Spleen (tissue), 11 donors: Measurements from ENCODE around the gene ZNF574. TPM values are rescaled to one million over a fixed set of nuclear protein-coding genes. Genes with fewer than 3 reads are reported as not detected.

Experiments
- DNase-seq: peaks from one replicate; pipeline ENCODE4 v3.0.0-alpha.2; 2020
- H3K27ac ChIP-seq, 8 donors: fragments of 200-600 bp; sonication (generic) in 7 of 8; 1 replicate in 4 of 8; 2 replicates in 4 of 8; pipeline versions ENCODE4 v1.5.0 to v1.8.0; 2016 to 2021; ENCODE audit warnings: inconsistent platforms in 4 of 8, mild to moderate bottlenecking in 4 of 8, moderate library complexity in 1 of 8
- H3K27me3 ChIP-seq, 7 donors: fragments of 200-600 bp; sonication (generic) in 6 of 7; replicated peaks in 1 of 7; 1 replicate in 4 of 7; 2 replicates in 3 of 7; pipeline versions ENCODE4 v1.5.0 to v1.8.0; 2016 to 2021; ENCODE audit warnings: inconsistent platforms in 3 of 7, mild to moderate bottlenecking in 1 of 7
- H3K36me3 ChIP-seq, 6 donors: fragments of 200-600 bp; sonication (generic) in 5 of 6; 1 replicate in 4 of 6; 2 replicates in 2 of 6; pipeline versions ENCODE4 v1.5.0 to v1.8.0; 2016 to 2021; ENCODE audit warnings: inconsistent platforms in 2 of 6
- H3K4me1 ChIP-seq, 6 donors: fragments of 200-600 bp; sonication (generic) in 5 of 6; 1 replicate in 3 of 6; 2 replicates in 3 of 6; pipeline versions ENCODE4 v1.5.0 to v1.8.0; 2016 to 2021; ENCODE audit warnings: inconsistent platforms in 3 of 6
- H3K4me3 ChIP-seq, 8 donors: fragments of 200-600 bp; sonication (generic) in 7 of 8; 1 replicate in 4 of 8; 2 replicates in 4 of 8; pipeline versions ENCODE4 v1.5.0 to v1.8.0; 2016 to 2021; ENCODE audit warnings: inconsistent platforms in 4 of 8, mild to moderate bottlenecking in 4 of 8, moderate library complexity in 2 of 8
- H3K9me3 ChIP-seq, 8 donors: fragments of 200-600 bp; sonication (generic) in 7 of 8; 1 replicate in 4 of 8; 2 replicates in 4 of 8; pipeline versions ENCODE4 v1.5.0 to v1.8.0; 2016 to 2021; ENCODE audit warnings: inconsistent platforms in 4 of 8
- POLR2A ChIP-seq, 3 donors: fragments of 450-650 bp; IDR thresholded peaks; one replicate each; pipeline ENCODE4 v1.5.1; 2017; ENCODE audit warnings: antibody characterized with exemption in 3 of 3, mild to moderate bottlenecking in 1 of 3
- POLR2AphosphoS5 ChIP-seq, 3 donors: sonication (generic); formaldehyde crosslinking; IDR thresholded peaks; one replicate each; pipeline ENCODE4 v1.5.1; 2017; ENCODE audit warnings: antibody characterized with exemption in 3 of 3
- WGBS, 5 donors: extraction: QIAGEN DNeasy Blood & Tissue Kit in 3 of 5; methylation state at CpG; one replicate each; pipeline versions ENCODE4 v1.1.5 to v1.1.7; 2013 to 2018; 5-methylcytosine and 5-hydroxymethylcytosine counted together
- intact Hi-C: fragments of 100-400 bp; cut with DNase I; formaldehyde crosslinking; loops from one replicate; pipeline ENCODE4 v1.15.0; 2023; ENCODE audit warnings: low total_unique reads
- polyA plus RNA-seq, 3 donors: library from polyadenylated mRNA; stranded (reverse); fragments of 200-250 nt; gene quantifications; one replicate each; pipeline ENCODE4 v1.2.1, GENCODE V29; 2013
- total RNA-seq, 7 donors: library from RNA; depleted of rRNA in 3 of 7; stranded (reverse); fragments of >200 nt in 3 of 7; fragmentation: NEBNext Ultra II Directional in 4 of 7; extraction: Animal tissue kit (Norgen Biotek cat#: 25700) in 4 of 7; gene quantifications; one replicate each; pipeline versions ENCODE4 v1.1.0 to v1.2.1, GENCODE V29; 2016 to 2021
- TF ChIP-seq, protein P1 (sequence below), 11 experiments: fragments of 200-600 bp in 7 of 11; fragments of 450-650 bp in 4 of 11; sonication (generic) in 4 of 11; IDR thresholded peaks in 8 of 11; conservative IDR thresholded peaks in 3 of 11; 1 replicate in 7 of 11; 2 replicates in 4 of 11; pipeline versions ENCODE4 v1.4.0 to v1.8.0; 2016 to 2021; ENCODE audit warnings: antibody characterized with exemption in 11 of 11, inconsistent platforms in 4 of 11, mild to moderate bottlenecking in 1 of 11
- donor health status: healthy with polysubstance abuse.
- donor health status: DM: no; HTN: no; CAD: no; lungs with moderate emphysema.
- donor health status: DM: no; HTN: no; CAD: no.
- donor health status: Bipolar disorder and iron deficiency.
- donor health status: healthy.
- donor health status: DM: no; HTN: no; CAD: no.
- donor health status: DM: yes; HTN: yes; CAD: no.

The ZNF574 gene
- total and polyA plus RNA-seq, 10 donors = 4.7 to 21.0 (median 15.3) TPM

DNA sequence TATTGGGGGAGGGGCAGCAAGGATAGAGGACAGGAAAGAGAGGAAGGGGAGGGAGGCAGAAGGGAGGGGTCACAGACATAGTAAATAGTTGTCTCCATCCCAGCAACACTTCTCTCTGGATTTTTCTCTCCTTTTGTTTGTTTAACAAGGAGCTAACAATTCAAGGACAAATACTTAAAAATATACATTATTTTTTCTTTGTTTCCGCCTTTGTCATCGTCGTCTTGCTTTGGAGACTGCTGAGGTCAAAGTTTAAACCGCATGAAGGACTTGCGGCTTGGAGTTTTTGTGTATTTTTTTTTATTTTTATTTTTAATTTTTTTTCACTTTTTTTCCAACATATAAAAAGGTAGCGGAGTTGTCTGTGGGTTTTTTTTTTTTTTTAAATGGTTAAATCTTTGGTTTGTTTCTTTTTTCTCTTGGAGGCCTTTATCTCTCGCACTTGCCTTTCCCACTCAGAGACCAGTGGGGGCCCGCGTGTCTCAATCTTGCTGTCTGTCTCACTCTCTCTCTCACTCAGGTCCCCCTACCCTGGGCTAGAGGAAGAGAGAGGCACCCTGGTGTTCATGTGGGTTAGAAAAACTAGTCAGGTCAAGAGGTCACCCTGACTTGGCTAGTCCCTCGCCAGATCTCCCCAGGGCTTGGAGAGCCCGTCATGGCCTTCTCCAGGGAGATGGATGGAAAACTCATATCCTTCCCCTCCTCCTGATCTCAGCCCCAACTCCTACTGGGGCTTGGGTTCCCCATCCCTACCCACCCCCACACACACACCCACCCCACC lies 11.0 kb downstream of the ZNF574 start:
- TF ChIP-seq, protein P1, sequence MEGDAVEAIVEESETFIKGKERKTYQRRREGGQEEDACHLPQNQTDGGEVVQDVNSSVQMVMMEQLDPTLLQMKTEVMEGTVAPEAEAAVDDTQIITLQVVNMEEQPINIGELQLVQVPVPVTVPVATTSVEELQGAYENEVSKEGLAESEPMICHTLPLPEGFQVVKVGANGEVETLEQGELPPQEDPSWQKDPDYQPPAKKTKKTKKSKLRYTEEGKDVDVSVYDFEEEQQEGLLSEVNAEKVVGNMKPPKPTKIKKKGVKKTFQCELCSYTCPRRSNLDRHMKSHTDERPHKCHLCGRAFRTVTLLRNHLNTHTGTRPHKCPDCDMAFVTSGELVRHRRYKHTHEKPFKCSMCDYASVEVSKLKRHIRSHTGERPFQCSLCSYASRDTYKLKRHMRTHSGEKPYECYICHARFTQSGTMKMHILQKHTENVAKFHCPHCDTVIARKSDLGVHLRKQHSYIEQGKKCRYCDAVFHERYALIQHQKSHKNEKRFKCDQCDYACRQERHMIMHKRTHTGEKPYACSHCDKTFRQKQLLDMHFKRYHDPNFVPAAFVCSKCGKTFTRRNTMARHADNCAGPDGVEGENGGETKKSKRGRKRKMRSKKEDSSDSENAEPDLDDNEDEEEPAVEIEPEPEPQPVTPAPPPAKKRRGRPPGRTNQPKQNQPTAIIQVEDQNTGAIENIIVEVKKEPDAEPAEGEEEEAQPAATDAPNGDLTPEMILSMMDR (IDR thresholded peaks at IDR 0.05 in 8 of 11, conservative IDR thresholded peaks at IDR 0.05 in 3 of 11) = no peak
- no peak for TF ChIP-seq POLR2A (IDR thresholded peaks at IDR 0.05)
- TF ChIP-seq POLR2AphosphoS5 (IDR thresholded peaks at IDR 0.05) = peak in 1 of 3 donors; percentile 8
- H3K9me3 ChIP-seq = no peaks in the 10 kb centered on the region
- peaks cover 0 to 38% (median 7%) of the 10 kb centered on the region in 6 donors for H3K36me3 ChIP-seq
- no peak overlapping the region for H3K4me3 ChIP-seq
- intact Hi-C loops = no loop called here
- H3K27me3 ChIP-seq = no peaks in the 10 kb centered on the region
- WGBS, 5 donors = 70 to 83% (median 78%) methylated on average over 11 of the region's 11 CpGs
- H3K27ac ChIP-seq = peak overlapping the region in 1 of 8 donors; percentile 38
- peaks cover 16 to 67% (median 38%) of the 10 kb centered on the region in 6 donors for H3K4me1 ChIP-seq
- no peak for DNase-seq

DNA sequence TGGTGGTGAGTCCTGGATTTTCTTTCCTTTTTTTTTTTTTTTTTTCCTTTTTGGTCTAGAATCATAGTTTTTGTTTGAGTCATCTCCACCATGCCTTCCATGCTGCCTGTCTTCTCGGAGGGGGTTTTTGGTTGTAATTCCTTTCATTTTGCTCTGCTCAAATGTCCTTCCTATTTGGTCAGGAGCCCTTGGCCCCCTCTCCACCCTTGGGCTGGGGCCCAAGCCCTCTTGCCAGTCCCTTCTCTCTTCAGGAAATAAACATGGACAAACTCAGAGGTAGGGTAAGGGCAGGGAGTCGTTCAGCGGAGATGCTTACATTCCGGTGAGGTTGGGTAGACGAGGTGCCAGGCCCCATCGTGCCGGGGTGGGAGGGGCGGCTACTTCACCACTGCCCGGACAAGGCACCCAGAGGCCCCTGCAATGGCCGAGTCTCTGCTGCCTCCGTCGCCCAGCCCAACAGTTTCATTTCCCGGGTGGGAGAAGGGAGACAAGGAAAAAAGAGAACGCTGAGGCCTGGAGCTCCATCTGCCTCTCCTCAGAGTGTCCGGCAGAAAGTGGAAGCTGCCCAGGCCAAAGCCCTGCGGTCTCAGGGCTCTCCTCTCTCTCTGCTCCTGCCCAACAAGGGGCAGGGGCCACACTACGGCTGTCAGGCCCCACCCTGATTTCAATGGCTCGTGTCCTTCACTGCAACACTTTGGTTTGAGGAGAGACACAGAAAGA lies 12.7 kb downstream of the ZNF574 start:
- Histone ChIP-seq H3K36me3 (peaks cover 0 to 42% (median 9%) of the 10 kb centered on the region in 6 donors), H3K27me3 (no peaks in the 10 kb centered on the region), H3K4me1 (peaks cover 17 to 73% (median 49%) of the 10 kb centered on the region in 6 donors), H3K27ac (peak overlapping the region; percentile 30 to 79 (median 64)), H3K4me3 (peak overlapping the region in 1 of 8 donors; percentile 4), H3K9me3 (no peaks in the 10 kb centered on the region)
- 48 to 80% (median 71%) methylated on average over 18 of the region's 18 CpGs for WGBS, 5 donors
- DNase-seq = no peak
- intact Hi-C loops = no loop called here
- peak; percentile 38 to 71 (median 51) for TF ChIP-seq POLR2AphosphoS5 (IDR thresholded peaks at IDR 0.05)
- TF ChIP-seq, protein P1 (IDR thresholded peaks at IDR 0.05 in 8 of 11, conservative IDR thresholded peaks at IDR 0.05 in 3 of 11) = no peak

DNA sequence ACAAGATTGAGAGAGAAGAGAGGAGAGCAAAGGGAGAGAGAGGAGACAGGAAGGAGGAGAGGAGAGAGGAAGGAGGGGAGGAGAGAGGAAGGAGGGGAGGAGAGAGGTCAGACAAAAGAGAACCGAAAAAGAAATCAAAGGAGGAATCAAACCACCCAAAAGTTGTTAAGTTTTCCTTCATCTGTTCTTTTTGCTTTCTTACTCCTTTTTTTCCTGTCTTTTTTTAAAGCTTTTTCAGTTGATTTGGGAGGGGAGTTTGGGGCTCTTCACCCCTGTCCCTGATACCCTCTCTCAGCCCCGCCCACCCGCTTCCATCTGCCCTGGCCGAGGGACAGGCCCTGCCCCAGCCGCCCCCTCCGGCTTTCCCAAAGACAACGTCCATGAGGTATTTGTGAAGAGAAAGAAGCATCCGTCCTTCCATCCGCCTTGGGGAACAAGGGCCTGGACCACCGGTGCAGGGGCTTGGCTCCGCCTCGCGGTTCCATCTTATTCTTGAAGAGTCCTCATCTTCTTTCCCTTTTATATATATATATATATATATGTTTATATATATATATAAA lies 13.3 kb downstream of the ZNF574 start:
- no peak for DNase-seq
- Histone ChIP-seq H3K36me3 (peaks cover 0 to 42% (median 14%) of the 10 kb centered on the region in 6 donors), H3K4me1 (peaks cover 17 to 80% (median 55%) of the 10 kb centered on the region in 6 donors), H3K27me3 (no peaks in the 10 kb centered on the region), H3K27ac (peak overlapping the region; percentile 30 to 79 (median 64)), H3K9me3 (no peaks in the 10 kb centered on the region), H3K4me3 (peak overlapping the region in 1 of 8 donors; percentile 4)
- TF ChIP-seq, protein P1 (IDR thresholded peaks at IDR 0.05 in 8 of 11, conservative IDR thresholded peaks at IDR 0.05 in 3 of 11) = no peak
- TF ChIP-seq POLR2A (IDR thresholded peaks at IDR 0.05) (no peak), POLR2AphosphoS5 (IDR thresholded peaks at IDR 0.05) (no peak)
- intact Hi-C loops = no loop called here
- 74 to 85% (median 83%) methylated on average over 13 of the region's 13 CpGs for WGBS, 5 donors
